GM18505 (cell line): ENCODE data around the gene TMEM37.

Source experiments
- ATAC-seq: cut with Tn5 transposase; IDR thresholded peaks from one replicate; pipeline ENCODE4 v1.9.1; 2021; ENCODE audit not compliant: unreplicated experiment
- POLR2A ChIP-seq: IDR thresholded peaks from 4 replicates; pipeline ENCODE4 v1.6.1; 2011; ENCODE audit warnings: borderline replicate concordance; ENCODE audit not compliant: insufficient read depth, insufficient read length; ENCODE audit errors: extremely low read depth

The TMEM37 gene

DNA sequence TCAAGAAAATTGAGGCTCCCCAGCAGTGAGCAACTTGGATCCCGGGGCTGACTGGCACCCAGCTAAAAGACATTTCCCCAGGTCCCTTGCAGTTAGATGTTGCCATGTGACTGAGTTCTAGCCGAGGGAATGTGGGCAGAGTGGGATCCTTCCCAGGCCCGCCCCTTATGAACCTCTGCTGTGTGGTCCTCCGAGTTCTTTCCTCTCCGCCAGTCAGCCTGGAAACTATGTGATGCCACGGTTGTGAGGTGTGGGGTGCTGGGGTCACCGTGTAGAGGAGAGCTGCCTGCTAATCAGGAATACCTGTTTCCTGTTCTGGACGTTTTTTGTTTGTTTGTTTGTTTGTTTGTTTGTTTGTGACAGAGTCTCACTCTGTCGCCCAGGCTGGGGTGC lies 45.5 kb downstream of the TMEM37 start:
- ATAC-seq, result no peak
- no peak for TF ChIP-seq POLR2A

- ATAC-seq, result no peak
- no peak for TF ChIP-seq POLR2A
These were observed 46.7 kb downstream of the TMEM37 start for GRCh38 chr2:119478188-119478977.

- no peak for ATAC-seq
- TF ChIP-seq POLR2A, result no peak
These were observed 47.3 kb downstream of the TMEM37 start for GRCh38 chr2:119478978-119479295.

GRCh38 chr2:119480184-119480583 lies 48.5 kb downstream of the TMEM37 start:
- no peak for ATAC-seq
- TF ChIP-seq POLR2A, result no peak

DNA sequence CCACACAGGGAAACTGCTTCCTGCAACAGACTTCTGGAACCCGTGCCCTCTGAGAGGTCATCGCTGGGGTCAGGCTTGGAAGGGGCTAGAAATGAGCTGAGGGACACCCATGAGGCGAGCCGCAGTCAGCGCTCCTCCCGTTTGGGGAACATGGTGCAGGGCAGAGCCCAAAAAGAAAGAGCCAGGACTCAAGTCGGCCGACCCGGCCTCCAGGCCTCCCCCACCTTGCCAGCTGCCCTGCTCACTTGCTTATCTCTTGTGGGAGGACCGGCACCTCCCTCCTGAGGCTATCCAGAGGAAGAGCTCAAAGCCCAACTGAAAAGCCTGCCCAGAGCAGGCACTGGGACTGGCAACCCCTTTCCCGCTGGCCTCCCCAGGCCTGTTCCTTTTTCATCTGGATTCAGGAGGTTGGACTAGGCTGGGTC lies 49.1 kb downstream of the TMEM37 start:
- ATAC-seq, result no peak
- no peak for TF ChIP-seq POLR2A

DNA sequence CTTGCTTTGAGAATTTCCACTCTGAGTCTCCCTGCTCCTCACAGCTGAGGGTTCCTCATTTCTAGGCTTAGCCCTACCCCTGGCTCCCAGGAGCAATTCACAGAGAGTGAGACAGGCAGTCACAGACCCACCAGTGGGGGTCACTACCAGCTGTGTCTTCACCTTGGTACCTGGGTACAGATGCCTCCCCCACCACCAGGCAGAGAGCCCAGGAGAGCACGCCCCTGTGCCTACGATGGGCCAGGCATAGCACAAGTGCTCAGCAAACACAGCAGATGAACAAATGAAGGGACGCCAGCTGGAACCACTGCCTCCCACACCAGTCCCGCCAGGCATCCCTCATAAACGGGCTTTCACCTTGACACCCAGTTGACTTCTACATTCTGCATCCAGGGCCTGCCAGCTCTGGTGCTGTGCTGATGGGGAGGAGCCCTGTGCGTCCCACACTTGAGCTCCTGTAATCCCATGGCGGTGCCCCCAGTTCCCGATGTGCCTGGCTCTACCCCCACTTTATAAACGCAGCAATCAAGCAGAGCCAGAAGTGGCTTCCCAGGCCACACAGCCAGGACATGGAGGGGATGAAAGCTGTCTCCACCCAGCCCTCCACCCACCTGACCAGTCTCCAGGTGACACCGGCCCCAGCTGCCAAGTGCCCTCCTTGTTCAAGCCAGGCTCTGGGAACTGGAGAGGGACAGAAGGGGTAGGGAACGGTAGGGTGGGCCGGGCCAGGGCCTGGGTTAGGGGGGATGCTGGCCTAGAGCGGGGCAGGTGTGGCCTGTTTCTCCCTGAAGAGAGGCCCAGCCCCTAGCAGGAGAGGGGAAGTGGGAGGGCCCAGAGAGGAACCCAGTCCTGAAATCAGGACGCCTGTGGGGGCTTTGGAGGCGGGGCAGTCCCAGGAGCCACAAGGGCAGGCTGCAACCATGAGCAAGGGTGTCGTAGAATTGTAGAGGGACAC lies 50.1 kb downstream of the TMEM37 start:
- no peak for TF ChIP-seq POLR2A
- ATAC-seq, result no peak

GRCh38 chr2:119482481-119483394 lies 51.1 kb downstream of the TMEM37 start:
- no peak for TF ChIP-seq POLR2A
- ATAC-seq, result no peak

DNA sequence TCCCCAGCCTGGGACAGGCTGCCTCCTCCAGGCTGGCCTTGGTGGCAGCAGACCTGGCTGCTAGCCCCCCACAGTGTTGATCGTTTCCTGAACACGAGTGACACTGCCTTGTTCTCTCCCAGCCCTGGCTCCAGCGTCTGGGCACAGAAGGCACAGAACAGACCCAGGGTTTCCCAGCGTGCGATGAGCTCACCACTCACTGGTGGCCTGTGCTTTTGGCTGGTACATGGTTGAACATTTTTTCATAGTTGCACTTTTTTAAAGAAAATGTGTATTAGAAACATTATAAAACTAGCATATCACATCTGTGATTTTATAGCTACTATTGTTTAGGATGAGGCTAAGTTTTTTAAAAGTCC lies 51.7 kb downstream of the TMEM37 start:
- ATAC-seq, result no peak
- TF ChIP-seq POLR2A, result no peak

DNA sequence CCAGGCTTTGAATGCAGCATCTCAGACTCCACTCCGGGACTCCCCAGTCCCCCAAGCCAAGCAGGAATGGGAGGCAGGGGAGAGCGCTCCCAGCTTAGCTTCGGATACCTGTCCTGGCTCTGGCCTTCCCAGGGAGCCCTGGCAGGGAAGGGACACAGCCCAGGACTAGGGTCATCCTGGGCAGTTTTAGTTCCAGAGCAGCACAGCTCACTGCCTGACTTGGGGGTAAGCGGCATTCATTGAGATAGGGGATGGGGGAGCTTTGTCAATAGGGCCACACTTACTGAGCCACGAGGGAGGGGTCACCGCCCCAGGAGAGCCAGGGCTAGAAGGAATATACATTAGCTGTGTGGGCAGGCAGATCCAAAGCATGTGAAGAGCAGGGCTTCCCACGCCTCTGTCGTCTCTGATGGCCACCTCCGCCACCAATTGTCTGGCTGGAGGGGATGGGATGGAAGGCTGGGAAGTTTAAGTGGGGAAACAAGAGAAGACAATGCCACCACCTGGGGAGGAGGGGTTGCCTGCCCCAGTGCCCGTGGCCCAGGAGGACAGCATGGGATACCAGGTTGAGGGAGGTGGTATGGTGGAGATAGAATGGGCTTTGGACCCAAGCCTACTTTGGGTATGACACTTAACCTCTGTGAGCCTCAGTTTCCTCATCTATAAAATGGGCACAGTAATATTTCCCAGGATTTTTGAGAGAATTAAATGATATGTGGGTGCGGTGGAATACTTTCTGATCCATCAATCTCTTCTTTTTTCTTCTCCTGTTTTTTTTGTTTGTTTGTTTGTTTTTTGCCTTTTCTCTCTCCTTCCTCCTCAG lies 52.5 kb downstream of the TMEM37 start:
- no peak for ATAC-seq
- TF ChIP-seq POLR2A, result no peak

GRCh38 chr2:119484834-119485233 lies 53.2 kb downstream of the TMEM37 start:
- no peak for TF ChIP-seq POLR2A
- ATAC-seq, result no peak

GRCh38 chr2:119485336-119486110 lies 53.9 kb downstream of the TMEM37 start:
- ATAC-seq, result no peak
- no peak for TF ChIP-seq POLR2A

DNA sequence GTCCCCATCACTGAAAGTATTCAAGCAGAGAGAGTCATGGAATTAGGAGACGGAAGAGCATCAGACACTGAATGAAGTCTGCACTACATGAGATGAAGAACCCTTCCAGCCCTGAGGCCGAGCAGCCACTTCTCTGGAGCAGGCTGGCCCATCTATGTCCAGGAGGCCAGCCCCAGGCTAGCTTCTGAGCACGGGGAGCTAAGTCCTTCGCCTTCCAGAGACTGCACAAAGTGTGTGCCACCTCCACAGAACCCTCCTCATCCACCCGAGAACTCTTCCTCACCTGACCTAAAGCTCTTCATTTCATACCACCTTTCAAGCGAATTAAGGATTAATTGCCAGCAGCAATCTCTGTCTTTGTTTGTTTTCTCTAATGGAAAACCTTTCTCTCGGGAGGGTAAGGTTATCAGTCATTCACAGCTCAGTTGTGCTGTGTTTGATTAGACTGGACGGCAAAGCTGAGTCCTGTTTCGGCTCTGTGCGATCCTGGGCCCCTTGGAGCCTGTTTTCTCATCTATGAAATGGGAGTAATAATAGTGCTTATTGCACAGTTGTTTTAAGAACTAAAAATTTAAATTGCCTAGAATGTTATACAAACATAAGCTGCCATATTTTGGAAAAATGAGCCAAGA lies 54.7 kb downstream of the TMEM37 start:
- TF ChIP-seq POLR2A, result no peak
- ATAC-seq, result no peak

DNA sequence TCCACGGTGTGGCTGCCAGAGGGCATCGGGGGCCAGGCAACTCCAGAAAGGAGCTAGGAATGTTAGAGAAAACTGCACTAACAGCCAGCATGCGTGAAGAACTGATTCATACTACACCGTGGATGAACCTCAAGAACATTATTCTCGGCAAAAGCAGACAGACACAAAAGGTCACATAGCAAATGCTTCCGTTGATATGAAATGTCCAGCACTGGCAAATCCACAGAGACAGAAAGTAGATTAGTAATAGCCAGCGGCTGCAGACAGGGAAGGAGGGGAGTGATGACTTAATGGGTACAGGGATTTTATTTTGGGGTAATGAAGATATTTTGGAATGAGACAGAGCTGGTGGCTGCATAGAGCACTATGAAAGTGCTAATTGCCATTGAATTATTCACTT lies 55.2 kb downstream of the TMEM37 start:
- no peak for TF ChIP-seq POLR2A
- no peak for ATAC-seq
